AG10803 (cell line): ENCODE data around the gene NECTIN2.
"Not testable (repeated sequence)": the region's sequence is repeated elsewhere in the genome, so short reads cannot be mapped to it uniquely, and the experiment has no call there.

Experiments used
- DNase-seq: peaks from one replicate; pipeline ENCODE4 v3.0.0; 2010; ENCODE audit warnings: low read depth
- H3K4me3 ChIP-seq: 2 replicates; pipeline ENCODE4 v1.5.1; 2011; ENCODE audit warnings: mild to moderate bottlenecking, low read length, control low read depth
- CTCF ChIP-seq: conservative IDR thresholded peaks from 2 replicates; pipeline ENCODE4 v1.5.1; 2011; ENCODE audit warnings: mild to moderate bottlenecking, low read length, control low read depth, inconsistent platforms

The NECTIN2 gene

GRCh38 chr19:44887648-44888047 is 41.6 kb downstream of the NECTIN2 start:
- no peak overlapping the region for H3K4me3 ChIP-seq
- DNase-seq: no peak
- TF ChIP-seq CTCF: no peak

DNA sequence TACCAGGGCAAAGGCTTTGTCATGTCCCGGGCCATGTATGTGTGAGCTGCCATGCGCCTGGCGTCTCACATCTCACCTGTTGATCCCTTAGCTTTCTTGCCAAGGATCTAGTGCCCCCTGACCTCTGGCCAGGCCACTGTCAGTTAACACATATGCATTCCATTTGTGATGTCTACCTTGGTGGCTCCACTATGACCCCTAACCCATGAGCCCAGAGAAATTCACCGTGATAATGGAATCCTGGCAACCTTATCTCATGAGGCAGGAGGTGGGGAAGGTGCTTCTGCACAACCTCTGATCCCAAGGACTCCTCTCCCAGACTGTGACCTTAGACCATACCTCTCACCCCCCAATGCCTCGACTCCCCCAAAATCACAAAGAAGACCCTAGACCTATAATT is 42.2 kb downstream of the NECTIN2 start:
- not testable (repeated sequence) for DNase-seq, H3K4me3 ChIP-seq

DNA sequence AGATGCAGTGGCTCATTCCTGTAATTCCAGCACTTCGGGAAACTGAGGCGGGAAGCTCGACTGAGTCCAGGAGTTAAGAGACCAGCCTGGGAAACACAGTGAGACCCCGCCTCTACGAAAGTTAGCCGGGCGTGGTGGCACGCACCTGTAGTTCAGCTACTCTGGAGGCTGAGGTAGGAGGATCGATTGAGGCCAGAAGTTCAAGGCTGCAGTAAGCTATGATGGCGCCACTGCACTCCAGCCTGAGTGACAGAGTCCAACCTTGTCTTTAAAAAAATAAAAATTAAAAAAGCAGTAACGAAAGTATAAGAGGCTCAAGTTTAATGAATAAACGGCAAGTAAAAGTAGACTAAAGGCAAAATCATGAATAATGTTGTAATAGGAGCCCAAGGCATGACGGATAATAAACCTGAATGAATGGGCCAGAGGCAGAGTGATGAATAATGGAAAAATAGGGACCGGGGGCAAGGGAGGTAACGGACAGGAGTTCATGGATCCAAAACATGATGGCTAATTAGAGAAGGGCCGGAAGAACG is 43.8 kb downstream of the NECTIN2 start:
- no peak for TF ChIP-seq CTCF
- peak overlapping the region; percentile 76 for H3K4me3 ChIP-seq
- no peak for DNase-seq

DNA sequence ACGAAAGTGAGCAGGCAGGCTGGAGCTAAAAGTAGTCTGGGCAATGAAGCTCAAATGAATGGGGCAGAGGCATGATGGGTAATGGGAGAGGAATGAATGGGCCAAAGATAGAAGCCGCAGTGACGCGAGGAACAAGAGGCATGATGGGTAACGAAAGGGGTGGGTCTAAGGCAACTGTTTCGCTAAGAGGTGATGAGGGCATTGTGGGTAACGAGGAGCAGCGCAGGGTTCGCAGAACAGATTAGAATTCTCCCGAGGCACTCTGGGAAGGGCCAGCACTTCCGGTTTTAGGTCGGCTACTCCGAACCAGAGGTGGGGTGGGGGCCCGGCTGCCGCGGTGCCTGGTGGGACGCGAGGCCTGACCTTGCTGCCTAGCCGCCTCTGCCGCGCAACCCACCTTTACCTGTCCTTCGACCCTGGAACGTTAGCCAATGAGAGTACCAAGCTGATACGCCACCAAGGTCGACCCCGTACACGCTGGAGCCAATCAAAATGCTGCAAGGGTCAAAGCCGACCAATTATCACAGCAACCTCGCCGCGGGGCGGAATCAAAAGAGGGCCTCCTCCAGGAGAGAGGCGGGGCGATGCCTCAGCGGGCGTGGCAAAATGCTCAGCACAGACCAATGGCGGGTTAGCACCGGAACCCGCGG is 44.4 kb downstream of the NECTIN2 start:
- TF ChIP-seq CTCF: no peak
- peak; percentile 100 for DNase-seq
- H3K4me3 ChIP-seq: peak overlapping the region; percentile 76

DNA sequence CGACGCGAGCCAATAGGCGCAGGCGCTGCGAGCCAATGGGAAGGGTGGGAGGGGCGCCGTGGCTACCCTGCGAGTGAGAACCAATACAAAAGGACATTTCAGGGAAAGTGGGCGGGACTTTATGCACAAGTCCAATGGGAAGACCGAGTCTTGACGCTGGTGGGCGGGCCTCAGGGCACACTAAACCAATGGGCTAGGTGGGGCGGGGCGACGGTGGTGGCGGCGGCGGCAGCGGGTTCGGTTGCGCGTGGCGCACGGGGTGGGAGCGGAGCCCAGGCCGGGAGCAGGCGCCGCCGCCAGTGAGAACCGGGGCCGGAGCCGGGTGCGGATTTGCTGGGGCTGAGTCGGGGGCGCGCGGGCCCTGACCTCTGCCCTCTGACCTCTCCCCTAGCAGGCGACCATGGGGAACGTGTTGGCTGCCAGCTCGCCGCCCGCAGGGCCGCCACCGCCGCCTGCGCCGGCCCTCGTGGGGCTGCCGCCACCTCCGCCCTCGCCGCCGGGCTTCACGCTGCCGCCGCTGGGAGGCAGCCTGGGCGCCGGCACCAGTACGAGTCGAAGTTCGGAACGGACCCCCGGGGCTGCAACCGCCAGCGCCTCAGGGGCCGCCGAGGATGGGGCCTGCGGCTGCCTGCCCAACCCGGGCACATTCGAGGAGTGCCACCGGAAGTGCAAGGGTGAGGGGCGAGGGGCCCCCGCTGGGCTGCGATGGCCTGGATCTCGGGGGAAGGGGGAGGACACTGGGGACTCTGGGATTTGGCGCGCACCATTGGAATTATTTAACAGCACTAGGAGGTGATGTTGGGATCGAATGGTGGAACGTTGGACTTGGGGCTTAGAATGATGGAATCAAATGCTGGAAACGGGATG is 45.2 kb downstream of the NECTIN2 start, which contains the start of gene TOMM40:
TOMM40 (plus strand) TSS at position 239 of the 867 bp plus-strand sequence; CDS start at position 401, 162 bp downstream.
- no peak for TF ChIP-seq CTCF
- DNase-seq: no peak
- peak within 1 kb of the TSS; percentile 83 for H3K4me3 ChIP-seq

DNA sequence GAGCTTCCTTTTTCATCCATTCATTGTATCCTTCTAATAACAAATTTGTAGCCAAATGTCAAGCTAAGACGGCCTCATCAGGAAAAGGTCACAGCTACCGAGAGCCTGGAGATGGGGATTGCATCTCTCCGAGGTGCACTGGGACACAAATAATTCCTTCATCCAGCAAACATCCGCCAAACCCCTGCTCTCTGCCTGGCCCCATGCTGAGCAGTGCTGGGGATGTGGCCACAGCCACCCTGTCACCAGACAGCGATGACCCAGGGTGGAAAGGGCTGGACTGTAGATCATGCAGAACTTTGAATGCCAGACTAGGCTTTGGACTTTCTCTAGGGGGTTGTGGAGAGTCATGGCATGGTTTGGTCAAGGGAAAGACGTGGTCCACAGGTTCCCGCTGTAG is 46.8 kb downstream of the NECTIN2 start:
- DNase-seq: no peak
- no peak overlapping the region for H3K4me3 ChIP-seq
- TF ChIP-seq CTCF: no peak

- TF ChIP-seq CTCF: no peak
- DNase-seq: no peak
- no peak overlapping the region for H3K4me3 ChIP-seq
These were observed 47.4 kb downstream of the NECTIN2 start for GRCh38 chr19:44893332-44894051.
